GM21526 (cell line): ENCODE measurements around the gene ETV6.

ENCODE experiments used
- ATAC-seq: cut with Tn5 transposase; IDR thresholded peaks from one replicate; pipeline ENCODE4 v1.9.1; 2021; ENCODE audit warnings: moderate library complexity; ENCODE audit not compliant: unreplicated experiment, low FRiP score

ETV6 gene

GRCh38 chr12:11641522-11641921, 8.0 kb upstream of the ETV6 start:
- ATAC-seq: no peak

- ATAC-seq: no peak
Measured at GRCh38 chr12:11642785-11643184, 6.7 kb upstream of the ETV6 start.

GRCh38 chr12:11645391-11645790, 4.1 kb upstream of the ETV6 start:
- no peak for ATAC-seq

- peak; percentile 26 for ATAC-seq
Measured at GRCh38 chr12:11648514-11649412, 711 bp upstream of the ETV6 start.

- no peak for ATAC-seq
Measured at GRCh38 chr12:11650286-11651281, 1.1 kb downstream of the ETV6 start.

GRCh38 chr12:11651381-11651780, 1.9 kb downstream of the ETV6 start:
- ATAC-seq: no peak

- no peak for ATAC-seq
Measured at GRCh38 chr12:11651785-11652184, 2.3 kb downstream of the ETV6 start.

GRCh38 chr12:11652351-11653040, 3.0 kb downstream of the ETV6 start:
- ATAC-seq: no peak

GRCh38 chr12:11653215-11653753, 3.8 kb downstream of the ETV6 start:
- no peak for ATAC-seq

- ATAC-seq: no peak
Measured at GRCh38 chr12:11654338-11654737, 4.9 kb downstream of the ETV6 start.

- ATAC-seq: no peak
Measured at GRCh38 chr12:11654802-11655201, 5.3 kb downstream of the ETV6 start.

- no peak for ATAC-seq
Measured at GRCh38 chr12:11655842-11656241, 6.4 kb downstream of the ETV6 start.

- no peak for ATAC-seq
Measured at GRCh38 chr12:11656550-11656949, 7.1 kb downstream of the ETV6 start.

- no peak for ATAC-seq
Measured at GRCh38 chr12:11657511-11657910, 8.0 kb downstream of the ETV6 start.

GRCh38 chr12:11658791-11659190, 9.3 kb downstream of the ETV6 start:
- no peak for ATAC-seq

- ATAC-seq: no peak
Measured at GRCh38 chr12:11660624-11661023, 11.2 kb downstream of the ETV6 start.

- ATAC-seq: no peak
Measured at GRCh38 chr12:11661491-11662089, 12.1 kb downstream of the ETV6 start.

- no peak for ATAC-seq
Measured at GRCh38 chr12:11662369-11662768, 12.9 kb downstream of the ETV6 start.

- no peak for ATAC-seq
Measured at GRCh38 chr12:11663130-11663529, 13.7 kb downstream of the ETV6 start.

- ATAC-seq: no peak
Measured at GRCh38 chr12:11664101-11664500, 14.6 kb downstream of the ETV6 start.
